T-cell (primary cell): ENCODE data around the gene FXYD3. TPM values are rescaled to one million over a fixed set of nuclear protein-coding genes. Genes with fewer than 3 reads are reported as not detected.
A peak's percentile ranks its signal among the peaks of the same experiment; 100 is the strongest.
"Not testable (repeated sequence)": the region's sequence is repeated elsewhere in the genome, so short reads cannot be mapped to it uniquely, and the experiment has no call there.

ENCODE experiments used
- ATAC-seq, 4 experiments: fragments of 200-7000 bp in 3 of 4; fragments of 150-1000 bp in 1 of 4; cut with Tn5 transposase; replicated peaks in 1 of 4; 1 replicate in 3 of 4; 2 replicates in 1 of 4; pipeline ENCODE4 v1.10.0; 2021; ENCODE audit warnings: moderate library complexity in 3 of 4, mild to moderate bottlenecking in 2 of 4, moderate number of reproducible peaks in 1 of 4
- CTCF ChIA-PET, 2 donors: fragments of 300-600 bp; sonication (Branson Sonifier 250); formaldehyde crosslinking; loops; one replicate each; lab custom pipeline; 2022; ENCODE audit warnings: antibody characterized with exemption in 2 of 2; lab: Charles Lee
- POLR2A ChIA-PET, 2 donors: fragments of 300-600 bp; sonication (Branson Sonifier 250); formaldehyde crosslinking; loops; one replicate each; lab custom pipeline; 2022; ENCODE audit warnings: antibody characterized with exemption in 2 of 2; lab: Charles Lee
- DNase-seq, 35 experiments: peaks; one replicate each; pipeline versions ENCODE4 v3.0.0 to v3.0.0-alpha.2; 2013 to 2023
- H3K27ac ChIP-seq: one replicate; pipeline ENCODE4 v1.5.1; 2013; ENCODE audit warnings: low read length
- H3K27me3 ChIP-seq, 2 experiments: replicated peaks in 1 of 2; 1 replicate in 1 of 2; 2 replicates in 1 of 2; pipeline versions ENCODE4 v1.6.1 to v1.7.0; 2013; ENCODE audit warnings: low read length in 1 of 2, mixed read lengths in 1 of 2; ENCODE audit not compliant: control insufficient read depth in 2 of 2, insufficient read depth in 2 of 2; ENCODE audit errors: extremely low read depth in 1 of 2
- H3K36me3 ChIP-seq, 2 donors: 1 replicate in 1 of 2; 2 replicates in 1 of 2; pipeline versions ENCODE4 v1.6.1 to v1.7.0; 2013; ENCODE audit warnings: low read length in 1 of 2; ENCODE audit not compliant: control insufficient read depth in 2 of 2, insufficient read depth in 1 of 2; ENCODE audit errors: extremely low read depth in 1 of 2
- H3K4me1 ChIP-seq, 2 experiments: 1 replicate in 1 of 2; 2 replicates in 1 of 2; pipeline versions ENCODE4 v1.6.1 to v1.7.0; 2013; ENCODE audit warnings: low read length in 2 of 2, mixed read lengths in 1 of 2; ENCODE audit not compliant: insufficient read depth in 2 of 2, control insufficient read depth in 1 of 2; ENCODE audit errors: extremely low read depth in 1 of 2
- H3K4me3 ChIP-seq, 2 donors: 1 replicate in 1 of 2; 2 replicates in 1 of 2; pipeline versions ENCODE4 v1.5.1 to v1.7.0; 2013; ENCODE audit warnings: mild to moderate bottlenecking in 2 of 2, low read length in 1 of 2, moderate library complexity in 1 of 2; ENCODE audit not compliant: control insufficient read depth in 1 of 2; ENCODE audit errors: extremely low read depth in 1 of 2
- H3K9me3 ChIP-seq: 2 replicates; pipeline ENCODE4 v1.7.0; 2013
- H3K27ac Mint-ChIP-seq, 2 donors: one replicate each; pipeline ENCODE4 v1.8.0; 2020 to 2021; ENCODE audit warnings: mild to moderate bottlenecking in 2 of 2, mixed read lengths in 2 of 2
- H3K27me3 Mint-ChIP-seq, 2 donors: one replicate each; pipeline ENCODE4 v1.8.0; 2021 to 2022; ENCODE audit warnings: mixed read lengths in 2 of 2
- H3K36me3 Mint-ChIP-seq: one replicate; pipeline ENCODE4 v1.8.0; 2021; ENCODE audit warnings: mixed read lengths
- H3K4me1 Mint-ChIP-seq, 3 donors: one replicate each; pipeline ENCODE4 v1.8.0; 2020 to 2022; ENCODE audit warnings: mixed read lengths in 3 of 3, mild to moderate bottlenecking in 1 of 3
- H3K4me3 Mint-ChIP-seq, 3 donors: one replicate each; pipeline ENCODE4 v1.8.0; 2020 to 2022; ENCODE audit warnings: mild to moderate bottlenecking in 3 of 3, mixed read lengths in 3 of 3, moderate library complexity in 3 of 3
- H3K9me3 Mint-ChIP-seq, 3 donors: one replicate each; pipeline ENCODE4 v1.8.0; 2020 to 2022; ENCODE audit warnings: mixed read lengths in 3 of 3
- WGBS: methylation state at CpG from one replicate; pipeline ENCODE4 v1.1.5; 2013; ENCODE audit warnings: missing lambda C conversion rate; ENCODE audit not compliant: insufficient coverage; 5-methylcytosine and 5-hydroxymethylcytosine counted together
- total RNA-seq, 35 experiments: library from RNA in 6 of 35; stranded (reverse) in 6 of 35; fragments of 120-200 nt in 1 of 35; gene quantifications; one replicate each; pipeline versions ENCODE4 v1.2.1 to v1.2.4 and lab custom pipeline; 2013 to 2026

Gene FXYD3
- total RNA-seq, 5 donors from 2014 or later (not counting 1 experiment from before 2014, with no cell fraction given): 0.79 to 1.1 TPM; not detected in 3

DNA sequence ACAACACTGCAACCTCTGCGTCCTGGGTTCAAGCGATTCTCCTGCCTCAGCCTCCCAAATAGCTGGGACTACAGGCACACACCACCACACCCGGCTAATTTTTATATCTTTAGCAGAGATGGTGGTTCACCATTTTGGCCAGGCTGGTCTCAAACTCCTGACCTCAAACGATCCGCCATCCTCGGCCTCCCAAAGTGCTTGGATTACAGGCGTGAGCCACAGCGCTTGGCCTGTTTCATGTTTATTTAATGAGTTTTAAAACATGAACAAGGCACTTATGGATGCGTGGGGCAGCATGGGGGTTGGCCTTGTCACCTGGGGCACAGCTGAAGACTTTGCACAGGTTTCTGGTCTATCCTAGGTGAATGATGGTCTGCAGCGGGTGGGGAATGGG, 37.5 kb downstream of the FXYD3 start:
- H3K9me3 Mint-ChIP-seq, H3K9me3 ChIP-seq, ATAC-seq, H3K27me3 ChIP-seq, H3K4me3 ChIP-seq, DNase-seq, POLR2A ChIA-PET, H3K27me3 Mint-ChIP-seq: not testable (repeated sequence)
- CTCF ChIA-PET: interaction anchor here (1.0 to 1.7 kb wide), 4 partner anchors 12 to 70 kb away, joined by 3 to 12 read pairs (median 4); no protein-coding TSS in a partner anchor
- Histone ChIP-seq H3K36me3 (peaks cover 0 to 19% of the 10 kb centered on the region in 2 donors), H3K27ac (peak overlapping the region; percentile 92), H3K4me1 (peaks cover 10 to 44% of the 10 kb centered on the region in 2 experiments)
- Mint-ChIP-seq H3K36me3 (peaks cover 20% of the 10 kb centered on the region), H3K4me1 (peaks cover 32 to 54% (median 45%) of the 10 kb centered on the region in 3 donors), H3K27ac (peak overlapping the region; percentile 81 to 86), H3K4me3 (peak overlapping the region; percentile 99)
- 98% methylated on average over 9 of the region's 10 CpGs for WGBS

DNA sequence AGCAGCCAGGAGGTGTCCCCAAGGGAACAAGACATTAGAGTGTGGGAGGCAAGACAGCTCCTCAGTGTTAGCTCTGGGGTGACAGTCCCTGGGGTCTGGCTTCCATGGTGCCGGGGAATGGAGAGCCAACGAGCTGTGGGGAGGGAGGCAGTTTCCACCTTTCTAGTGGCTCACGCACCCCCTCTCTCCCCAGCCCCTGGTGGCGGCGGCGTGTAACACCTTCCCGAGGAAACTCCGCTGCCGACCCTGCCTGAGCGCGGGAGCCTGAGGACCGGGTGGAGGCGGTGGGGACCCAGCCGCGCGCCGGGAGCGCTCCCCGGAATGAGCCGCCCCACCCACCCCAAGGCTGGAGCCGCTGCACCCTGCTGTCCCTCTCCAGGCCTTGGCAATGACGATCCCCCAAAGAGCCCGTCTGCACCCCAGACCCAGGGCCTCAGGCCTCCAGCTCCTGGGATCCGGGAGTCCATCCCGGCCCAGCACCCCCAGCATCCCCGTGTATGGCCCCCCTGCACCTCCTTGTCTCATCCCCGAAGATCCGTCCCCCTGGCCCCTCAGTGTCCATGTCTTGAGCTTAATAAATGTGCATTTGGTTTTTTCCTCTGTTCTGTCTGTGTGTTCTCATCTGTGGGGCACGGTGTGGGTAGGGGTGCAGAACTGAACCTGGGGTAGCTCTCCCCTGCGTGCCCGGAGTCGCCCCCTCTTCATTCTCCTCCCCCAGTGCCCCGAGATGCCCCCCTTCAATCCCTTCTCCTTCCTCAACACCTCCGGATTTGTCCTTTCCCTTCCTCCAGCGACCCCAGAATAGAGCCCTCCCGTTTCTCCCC, 38.3 kb downstream of the FXYD3 start:
- Histone ChIP-seq H3K27me3 (no peaks in the 10 kb centered on the region), H3K9me3 (no peaks in the 10 kb centered on the region), H3K4me1 (peaks cover 10 to 46% of the 10 kb centered on the region in 2 experiments), H3K36me3 (peaks cover 0 to 25% of the 10 kb centered on the region in 2 donors), H3K27ac (peak overlapping the region; percentile 92), H3K4me3 (peak overlapping the region; percentile 94 to 99)
- Mint-ChIP-seq H3K36me3 (peaks cover 28% of the 10 kb centered on the region), H3K4me1 (peaks cover 40 to 61% (median 53%) of the 10 kb centered on the region in 3 donors), H3K27me3 (no peaks in the 10 kb centered on the region), H3K9me3 (no peaks in the 10 kb centered on the region), H3K4me3 (peak overlapping the region; percentile 99), H3K27ac (peak overlapping the region; percentile 98 to 99)
- CTCF ChIA-PET: interaction anchor here (0.6 to 1.7 kb wide), 14 partner anchors 8 to 494 kb away, joined by 3 to 12 read pairs (median 4); partner anchors contain the start of genes FXYD7 (in 1 of the 2) and LGI4 (in 1 of the 2)
- POLR2A ChIA-PET: interaction anchor here (0.6 to 1.0 kb wide), 4 partner anchors 13 to 193 kb away, joined by 3 to 7 read pairs (median 3); no protein-coding TSS in a partner anchor
- under 1% methylated on average over 25 of the region's 36 CpGs for WGBS
- peak; percentile 67 to 76 (median 70) for ATAC-seq
- peak; percentile 44 to 83 (median 72) for DNase-seq

DNA sequence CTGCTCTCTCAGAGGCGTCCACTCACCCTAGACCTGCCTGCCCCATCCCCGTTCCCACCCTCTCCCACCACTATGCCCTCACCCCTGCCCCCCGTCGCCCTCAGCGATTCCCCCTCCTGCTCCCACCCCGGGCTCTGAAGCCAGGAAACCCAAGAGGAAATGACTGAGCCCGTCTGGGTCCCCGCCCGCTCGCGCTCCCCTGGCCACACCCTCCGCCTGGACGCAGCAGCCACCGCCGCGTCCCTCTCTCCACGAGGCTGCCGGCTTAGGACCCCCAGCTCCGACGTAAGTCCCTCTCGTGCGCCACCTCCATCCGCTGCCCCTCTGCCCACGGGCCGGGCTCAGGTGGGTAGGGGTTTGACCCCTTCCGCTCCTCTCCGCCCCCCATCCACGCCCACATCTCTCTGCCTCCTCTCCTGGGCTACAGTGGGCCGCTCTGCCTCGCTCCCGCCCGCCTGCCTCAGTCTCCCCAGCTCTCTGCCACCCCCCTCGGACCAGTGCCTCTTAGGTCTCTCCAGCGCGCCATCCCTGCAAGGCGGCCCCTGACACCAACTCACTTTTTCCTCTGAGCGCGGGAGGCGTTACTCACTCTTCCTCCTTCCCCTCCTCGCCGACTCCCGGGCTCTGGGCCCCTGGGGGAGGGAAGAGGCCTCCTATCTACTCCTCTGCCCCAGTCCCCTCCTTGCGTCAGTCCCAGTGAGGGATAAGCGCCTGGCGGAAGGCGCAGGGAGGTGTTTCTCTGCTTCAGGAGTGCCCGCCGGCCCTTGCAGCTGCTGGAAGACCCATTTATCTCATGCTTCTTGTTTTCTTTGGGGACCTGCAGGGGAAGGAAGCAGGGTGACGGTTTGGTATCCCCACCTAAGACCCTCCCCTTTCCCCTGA, 39.1 kb downstream of the FXYD3 start, which contains the start of gene FXYD5:
Gene FXYD5 (plus strand): TSS at position 211 of the 882 bp plus-strand sequence. CDS start 816 bp downstream, outside the sequence.
- Mint-ChIP-seq H3K4me3 (peak within 1 kb of the TSS; percentile 99), H3K36me3 (peaks cover 35% of the 10 kb centered on the region), H3K4me1 (peaks cover 46 to 67% (median 60%) of the 10 kb centered on the region in 3 donors)

DNA sequence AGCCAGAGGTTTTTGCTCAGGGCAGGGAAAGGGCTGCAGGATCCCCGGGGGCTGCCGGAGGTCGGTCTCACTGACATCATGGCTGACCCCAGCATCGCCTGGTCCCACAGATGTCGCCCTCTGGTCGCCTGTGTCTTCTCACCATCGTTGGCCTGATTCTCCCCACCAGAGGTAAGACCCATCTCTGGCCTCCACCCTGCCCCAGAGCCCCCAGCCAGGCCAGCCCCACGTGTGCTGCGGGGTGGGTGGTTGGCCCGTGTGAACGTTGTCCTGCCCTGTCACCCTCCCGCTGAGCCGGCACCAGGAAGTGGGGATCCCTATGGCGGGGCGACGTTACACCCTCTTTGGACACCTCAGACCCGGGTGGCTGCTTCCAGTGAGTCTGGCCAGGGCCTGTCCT, 39.8 kb downstream of the FXYD3 start:
- Mint-ChIP-seq H3K4me3 (peak overlapping the region; percentile 99), H3K9me3 (no peaks in the 10 kb centered on the region), H3K27ac (peak overlapping the region; percentile 98 to 99), H3K27me3 (no peaks in the 10 kb centered on the region), H3K36me3 (peaks cover 39% of the 10 kb centered on the region), H3K4me1 (peaks cover 46 to 67% (median 61%) of the 10 kb centered on the region in 3 donors)
- Histone ChIP-seq H3K27me3 (no peaks in the 10 kb centered on the region), H3K4me1 (peaks cover 10 to 46% of the 10 kb centered on the region in 2 experiments), H3K36me3 (peaks cover 3 to 40% of the 10 kb centered on the region in 2 donors), H3K9me3 (no peaks in the 10 kb centered on the region), H3K27ac (peak overlapping the region; percentile 92), H3K4me3 (peak overlapping the region; percentile 94 to 99)
- DNase-seq (peak in 2 of 35 experiments; percentile 27 to 39), ATAC-seq (peak in 2 of 4 experiments; percentile 11 to 18)
- POLR2A ChIA-PET: no interaction called here
- CTCF ChIA-PET: interaction anchor here in 1 of 2 donors (1.6 kb wide), 1 partner anchor 87 kb away, joined by 3 read pairs; no protein-coding TSS in a partner anchor
- 0% methylated on average over 13 of the region's 17 CpGs for WGBS

More for the DNA sequence above, 39.1 kb downstream of the FXYD3 start, which contains the start of gene FXYD5:
- H3K27me3 Mint-ChIP-seq: no peaks in the 10 kb centered on the region
- Histone ChIP-seq H3K36me3 (peaks cover 0 to 34% of the 10 kb centered on the region in 2 donors), H3K9me3 (no peaks in the 10 kb centered on the region), H3K4me3 (peak within 1 kb of the TSS; percentile 94 to 99), H3K4me1 (peaks cover 10 to 46% of the 10 kb centered on the region in 2 experiments), H3K27me3 (no peaks in the 10 kb centered on the region), H3K27ac (peak within 1 kb of the TSS; percentile 92)
- CTCF ChIA-PET: interaction anchor here (0.6 to 1.7 kb wide), 11 partner anchors 11 to 493 kb away, joined by 3 to 12 read pairs (median 4); partner anchors contain the start of genes FXYD7 (in 1 of the 2) and LGI4 (in 1 of the 2)
- peak; percentile 76 to 81 (median 78) for ATAC-seq
- peak within 1 kb of the TSS; percentile 98 to 99 for H3K27ac Mint-ChIP-seq
- peak; percentile 26 to 80 (median 60) for DNase-seq
- H3K9me3 Mint-ChIP-seq: no peaks in the 10 kb centered on the region
- WGBS: 1% methylated on average over 32 of the region's 49 CpGs
- POLR2A ChIA-PET: interaction anchor here (0.6 to 1.0 kb wide), 3 partner anchors 12 to 168 kb away, joined by 3 to 7 read pairs (median 3); no protein-coding TSS in a partner anchor

DNA sequence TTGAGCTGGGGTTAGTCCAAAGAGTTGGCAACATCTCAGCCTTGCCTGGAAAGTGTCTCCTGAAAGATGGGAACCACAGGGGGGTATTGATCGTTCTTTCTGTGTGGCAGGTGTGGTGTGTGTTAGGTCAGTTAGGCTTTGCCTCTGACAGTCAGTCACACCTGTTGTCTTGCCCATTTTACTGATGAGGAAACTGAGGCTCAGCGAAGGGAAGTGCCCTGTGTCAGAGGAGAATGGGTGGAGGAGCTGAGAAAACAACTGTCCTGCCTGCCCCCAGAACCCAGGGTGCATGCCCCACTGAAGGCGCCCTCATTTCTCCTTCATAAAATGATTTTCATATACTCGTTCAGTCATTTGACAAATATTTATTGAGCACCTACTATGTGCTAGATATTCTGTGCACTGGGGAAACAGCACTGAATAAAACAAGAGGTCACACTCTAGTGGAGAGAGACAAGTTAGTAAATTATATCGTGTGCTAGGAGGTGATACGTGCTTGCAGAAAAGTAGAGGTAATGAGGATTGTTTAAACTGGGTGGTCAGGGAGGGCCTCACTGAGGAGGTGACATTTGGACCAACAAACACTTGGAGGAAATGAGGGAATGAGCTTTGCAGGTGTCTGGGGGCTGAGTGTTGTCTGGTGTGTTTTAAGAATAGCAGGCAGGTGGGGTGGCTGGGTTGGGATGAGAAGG, 40.5 kb downstream of the FXYD3 start:
- Histone ChIP-seq H3K4me3 (peak overlapping the region; percentile 94 to 99), H3K4me1 (peaks cover 10 to 46% of the 10 kb centered on the region in 2 experiments), H3K27ac (peak overlapping the region; percentile 92), H3K27me3 (no peaks in the 10 kb centered on the region), H3K36me3 (peaks cover 3 to 47% of the 10 kb centered on the region in 2 donors), H3K9me3 (no peaks in the 10 kb centered on the region)
- ATAC-seq (no peak), DNase-seq (no peak)
- Mint-ChIP-seq H3K4me1 (peaks cover 48 to 68% (median 63%) of the 10 kb centered on the region in 3 donors), H3K27ac (peak overlapping the region; percentile 98 to 99), H3K27me3 (no peaks in the 10 kb centered on the region), H3K9me3 (no peaks in the 10 kb centered on the region), H3K36me3 (peaks cover 45% of the 10 kb centered on the region), H3K4me3 (peak overlapping the region; percentile 99)
- WGBS: 75% methylated on average over 2 of the region's 6 CpGs
- POLR2A ChIA-PET: no interaction called here
- CTCF ChIA-PET: interaction anchor here in 1 of 2 donors (1.6 kb wide), 1 partner anchor 86 kb away, joined by 3 read pairs; no protein-coding TSS in a partner anchor
